GM21390 (cell line): ENCODE data around the gene HSF5.
A peak's percentile ranks its signal among the peaks of the same experiment; 100 is the strongest.

Source experiments
- ATAC-seq: cut with Tn5 transposase; IDR thresholded peaks from one replicate; pipeline ENCODE4 v1.9.1; 2021; ENCODE audit not compliant: unreplicated experiment

Gene HSF5, protein sequence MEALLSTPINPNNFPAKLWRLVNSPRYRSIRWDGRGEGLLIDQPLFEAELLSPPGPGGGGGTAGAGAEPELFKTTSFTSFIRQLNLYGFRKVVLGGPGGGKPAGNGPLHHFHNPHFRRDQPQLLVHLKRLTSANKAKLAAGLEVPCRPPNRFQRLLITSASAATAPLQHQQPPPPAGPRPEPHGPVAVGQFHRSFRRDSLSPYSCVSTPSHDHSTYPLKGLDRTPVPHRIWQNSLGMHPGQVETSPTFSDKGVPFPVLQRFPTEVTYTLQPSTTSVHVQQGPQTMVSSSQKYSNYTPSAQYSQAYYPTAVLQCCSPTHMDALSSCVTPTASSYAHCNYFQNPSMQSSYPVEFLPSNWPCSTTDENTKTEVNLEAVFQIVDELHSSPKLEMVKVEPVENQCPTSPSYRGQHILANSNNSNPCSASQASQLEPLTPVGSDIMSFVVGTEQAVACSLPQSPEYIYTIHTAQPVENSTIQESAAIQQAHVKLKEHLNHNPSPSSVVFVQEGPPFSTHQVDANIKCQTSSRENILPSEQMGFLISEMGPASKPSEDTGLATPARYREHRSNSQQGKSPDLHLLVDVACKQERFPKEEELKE

DNA sequence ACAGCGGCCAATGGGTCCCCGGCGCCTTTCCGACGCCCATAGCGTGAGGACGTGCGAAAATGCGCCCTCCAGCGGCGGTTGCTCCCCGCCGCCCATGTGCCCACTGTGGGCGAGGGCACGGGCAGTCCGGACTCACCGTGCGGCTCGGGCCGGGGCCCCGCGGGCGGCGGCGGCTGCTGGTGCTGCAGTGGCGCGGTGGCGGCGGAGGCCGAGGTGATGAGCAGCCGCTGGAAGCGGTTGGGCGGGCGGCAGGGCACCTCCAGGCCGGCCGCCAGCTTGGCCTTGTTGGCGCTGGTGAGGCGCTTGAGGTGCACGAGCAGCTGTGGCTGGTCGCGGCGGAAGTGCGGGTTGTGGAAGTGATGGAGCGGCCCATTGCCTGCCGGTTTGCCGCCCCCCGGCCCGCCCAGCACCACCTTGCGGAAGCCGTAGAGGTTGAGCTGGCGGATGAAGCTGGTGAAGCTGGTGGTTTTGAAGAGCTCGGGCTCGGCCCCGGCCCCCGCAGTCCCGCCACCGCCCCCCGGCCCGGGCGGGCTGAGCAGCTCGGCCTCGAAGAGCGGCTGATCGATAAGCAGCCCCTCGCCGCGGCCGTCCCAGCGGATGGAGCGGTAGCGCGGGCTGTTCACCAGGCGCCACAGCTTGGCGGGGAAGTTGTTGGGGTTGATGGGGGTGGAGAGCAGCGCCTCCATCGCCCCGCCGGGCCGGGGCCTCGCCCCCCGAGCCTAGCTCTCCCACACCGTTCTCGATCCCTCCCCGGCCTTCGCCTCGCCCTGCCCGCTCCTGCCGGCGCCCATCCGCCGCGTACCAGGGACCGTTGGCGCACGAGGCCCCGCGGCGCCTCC, at the start of gene HSF5:
Gene HSF5 (minus strand): TSS at position 820 of the 839 bp plus-strand sequence. CDS start 134 bp downstream, at position 686.
- no peak for ATAC-seq

DNA sequence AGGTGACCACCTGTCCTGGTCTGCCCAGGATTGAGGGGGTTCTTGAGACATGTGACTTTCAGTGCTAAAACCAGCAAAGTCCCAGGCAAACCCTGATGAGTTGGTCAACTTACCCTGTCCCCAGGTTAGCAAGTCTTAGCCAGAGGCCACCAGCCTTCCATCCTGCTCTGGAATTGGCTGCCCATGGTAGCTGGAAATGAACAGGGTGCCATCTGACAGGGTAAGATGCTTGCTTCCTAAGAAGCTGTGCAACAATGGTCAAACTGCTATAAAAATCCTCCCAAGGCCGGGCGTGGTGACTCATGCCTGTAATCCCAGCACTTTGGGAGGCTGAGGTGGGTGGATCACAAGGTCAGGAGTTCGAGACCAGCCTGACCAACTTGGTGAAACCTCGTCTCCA, 49.1 kb upstream of the HSF5 start:
- no peak for ATAC-seq

DNA sequence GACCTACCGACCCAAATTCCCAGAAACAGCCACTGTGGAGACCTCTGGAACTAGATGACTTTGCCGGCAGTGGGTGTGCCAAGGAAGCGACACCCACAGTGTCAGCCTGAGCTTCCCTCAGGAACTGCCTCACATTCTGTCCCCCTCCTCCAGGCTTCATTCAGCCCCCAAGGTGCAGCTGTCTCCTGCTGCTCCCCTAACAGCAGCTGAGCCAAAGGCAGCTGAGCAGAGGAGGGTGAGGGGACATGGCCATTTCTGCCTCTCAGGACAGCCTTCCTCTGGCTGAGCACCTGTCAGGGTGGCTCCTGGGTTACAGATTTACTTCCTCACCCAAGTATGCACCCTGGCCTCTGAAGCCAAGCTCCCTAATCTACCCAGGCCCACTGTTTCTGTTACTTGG, 48.3 kb upstream of the HSF5 start:
- ATAC-seq, result no peak

DNA sequence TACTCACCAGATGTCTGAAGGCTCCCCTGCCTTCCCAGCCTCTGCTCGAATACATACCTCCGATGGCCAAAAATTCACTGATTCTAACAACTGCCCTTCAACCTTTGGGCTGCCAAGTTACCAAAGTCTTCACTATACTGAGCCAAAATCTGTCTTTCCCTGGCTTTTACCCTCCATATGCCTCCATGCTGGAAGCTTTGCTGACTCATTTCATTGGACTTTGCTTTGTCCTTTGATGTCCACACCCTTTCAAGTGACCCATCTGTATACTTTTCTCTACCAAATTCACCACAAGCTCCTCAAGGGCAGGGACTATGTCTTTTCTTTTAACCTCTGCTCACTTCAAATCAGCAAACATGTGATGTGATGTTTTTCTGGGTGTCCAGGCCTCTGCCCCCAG, 47.2 kb upstream of the HSF5 start:
- no peak for ATAC-seq

DNA sequence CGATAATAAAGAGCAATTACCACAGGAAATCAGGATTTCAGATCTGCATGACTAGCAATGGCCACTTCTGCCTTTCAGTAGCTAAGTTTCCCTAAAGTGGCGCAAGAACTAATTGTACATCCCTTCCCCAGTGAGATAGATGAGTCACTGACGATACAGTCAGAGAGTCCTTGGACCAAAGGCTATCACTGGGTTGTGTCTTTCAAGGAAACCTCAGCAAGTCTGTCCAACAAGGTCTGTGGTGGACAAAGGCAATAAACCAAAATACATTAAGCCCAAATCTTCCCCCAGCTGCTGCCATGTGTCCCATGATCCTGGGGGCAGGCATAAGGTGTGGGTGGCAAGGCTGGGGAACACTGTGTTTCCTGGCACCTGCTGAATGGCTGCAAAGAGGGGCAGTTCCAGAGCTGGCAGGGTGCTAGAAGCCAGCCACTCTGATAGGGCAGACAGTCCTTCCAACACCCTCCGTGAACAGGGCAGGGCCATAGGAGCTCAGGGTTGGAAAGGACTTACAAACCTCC, 46.8 kb upstream of the HSF5 start:
- ATAC-seq, result no peak

DNA sequence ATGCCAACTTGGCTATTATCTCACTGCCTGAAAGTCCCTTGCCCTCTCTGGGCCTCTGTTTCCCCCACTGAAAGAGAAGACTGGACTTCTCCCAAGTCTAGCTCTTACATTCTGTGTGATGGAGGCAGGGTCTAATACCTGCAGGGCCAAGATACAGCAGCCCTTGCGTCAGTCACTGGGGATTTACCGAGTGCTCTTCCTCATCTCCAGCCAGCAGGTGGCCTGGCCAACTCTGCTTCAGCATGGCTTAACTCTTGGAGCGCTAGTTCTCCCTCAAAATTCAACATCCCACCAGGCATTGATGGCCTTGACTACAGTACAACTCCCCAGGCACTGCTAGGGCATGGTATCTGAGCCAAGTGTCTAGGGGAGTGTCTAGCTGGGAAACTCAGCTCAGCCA, 46.1 kb upstream of the HSF5 start:
- ATAC-seq, result no peak

DNA sequence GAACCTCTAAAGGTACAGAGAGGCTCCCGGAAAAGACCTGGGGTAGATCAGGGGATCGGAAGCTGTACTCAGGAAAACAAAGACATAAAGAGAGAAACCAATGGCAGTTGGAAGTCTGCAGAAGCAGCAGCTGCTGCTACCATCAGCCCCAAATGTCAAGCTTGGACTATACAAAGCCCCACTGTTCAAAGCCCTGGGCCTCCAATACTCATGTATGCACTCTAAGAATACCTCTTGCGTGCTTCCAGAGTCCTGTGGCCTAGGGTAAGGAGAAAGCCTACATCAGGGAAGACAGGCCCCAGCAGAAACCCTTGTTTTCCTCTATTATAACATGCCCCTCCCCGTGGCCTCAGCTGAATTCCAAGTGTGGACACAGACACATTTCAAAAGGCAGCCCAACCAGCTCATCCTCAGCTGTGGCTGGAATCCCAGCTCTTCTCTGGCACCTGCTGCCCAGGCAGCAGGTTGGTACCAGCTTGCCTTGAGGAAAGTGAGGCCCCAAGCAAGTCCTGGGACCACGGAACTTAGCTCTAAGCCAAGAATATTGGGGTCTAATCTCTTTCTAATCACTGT, 45.5 kb upstream of the HSF5 start:
- ATAC-seq, result no peak

DNA sequence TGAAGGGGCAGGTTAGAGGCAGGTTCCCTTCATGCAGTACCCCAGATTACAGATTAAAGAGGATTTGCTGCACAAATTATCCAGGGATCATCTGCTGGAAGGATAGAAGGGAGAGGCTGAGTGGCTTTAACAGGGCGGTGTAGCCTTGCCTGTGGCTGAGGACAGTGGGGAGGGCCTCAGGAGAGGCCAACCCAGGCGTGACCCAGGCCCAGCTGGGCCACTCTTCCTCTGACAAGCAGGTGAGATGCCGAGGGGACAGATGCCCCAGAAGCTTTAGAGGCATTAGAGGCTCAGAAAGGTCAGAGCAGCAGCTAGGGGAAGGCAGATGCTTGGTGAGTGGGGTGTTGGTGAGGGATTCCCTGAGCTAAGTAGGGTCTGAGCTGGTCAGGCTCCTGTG, 44.3 kb upstream of the HSF5 start:
- no peak for ATAC-seq

DNA sequence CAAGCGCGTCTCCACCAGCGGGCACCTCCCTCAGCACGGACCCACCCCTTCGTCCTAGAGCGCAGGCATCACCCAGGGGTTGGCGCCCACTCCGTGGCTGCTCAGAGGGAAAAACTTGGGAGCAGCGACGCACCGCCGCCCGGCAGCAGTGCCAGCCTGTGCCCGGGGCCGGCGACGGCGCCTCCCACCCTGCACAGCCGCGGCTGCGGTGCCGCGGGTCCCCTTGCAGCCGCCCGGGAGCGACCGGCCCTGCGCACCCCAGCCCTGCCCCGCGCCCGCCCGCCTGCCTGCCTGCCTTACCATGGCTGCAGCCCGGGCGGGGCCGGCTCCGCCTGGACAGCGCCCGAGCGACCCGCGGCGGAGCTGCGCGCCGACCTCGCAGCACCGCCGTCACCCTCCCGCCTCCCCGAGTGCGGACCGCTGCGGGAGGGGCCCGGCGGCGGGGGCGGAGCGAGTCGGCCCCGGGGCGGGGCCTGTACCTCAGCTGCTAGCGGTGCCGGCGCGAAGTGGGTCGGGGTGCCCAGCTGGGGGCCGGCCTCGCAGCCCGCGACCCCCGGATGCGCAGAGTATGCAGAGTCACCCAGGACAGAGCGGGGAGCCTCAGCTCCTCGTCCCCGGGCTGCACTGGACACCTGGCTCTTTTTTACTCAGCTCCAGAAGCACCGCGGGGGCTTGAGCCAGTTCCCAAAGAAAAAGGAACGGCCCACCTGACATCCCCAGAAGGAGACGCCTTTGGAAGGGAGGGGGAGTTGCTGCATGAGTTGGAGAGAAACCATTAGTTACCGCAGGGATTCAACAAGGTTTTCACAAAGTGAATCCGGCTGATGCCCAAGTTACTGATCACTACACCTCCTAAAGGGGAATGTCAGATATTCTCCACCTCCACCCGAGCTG, 43.7 kb upstream of the HSF5 start:
- peak; percentile 58 for ATAC-seq

DNA sequence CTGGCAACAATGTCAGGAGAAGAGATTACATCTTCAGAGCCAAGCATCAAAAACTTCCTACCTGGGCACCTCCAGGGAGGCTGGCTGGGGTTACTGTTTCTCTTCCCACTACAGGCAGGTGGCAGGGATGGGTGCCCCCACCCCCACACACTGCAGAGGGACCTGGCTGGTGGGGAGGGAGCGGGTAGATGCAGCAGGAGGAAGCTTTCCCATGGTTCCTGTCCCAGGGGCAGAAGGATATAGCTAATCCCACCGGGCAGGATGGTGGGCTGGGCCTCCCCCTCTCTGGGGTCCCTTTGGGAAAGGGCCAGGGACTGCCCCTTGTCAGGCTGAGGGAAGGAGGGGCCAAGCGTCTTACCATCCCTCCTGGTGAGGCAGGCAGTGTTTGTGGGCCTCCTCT, 42.9 kb upstream of the HSF5 start:
- no peak for ATAC-seq

DNA sequence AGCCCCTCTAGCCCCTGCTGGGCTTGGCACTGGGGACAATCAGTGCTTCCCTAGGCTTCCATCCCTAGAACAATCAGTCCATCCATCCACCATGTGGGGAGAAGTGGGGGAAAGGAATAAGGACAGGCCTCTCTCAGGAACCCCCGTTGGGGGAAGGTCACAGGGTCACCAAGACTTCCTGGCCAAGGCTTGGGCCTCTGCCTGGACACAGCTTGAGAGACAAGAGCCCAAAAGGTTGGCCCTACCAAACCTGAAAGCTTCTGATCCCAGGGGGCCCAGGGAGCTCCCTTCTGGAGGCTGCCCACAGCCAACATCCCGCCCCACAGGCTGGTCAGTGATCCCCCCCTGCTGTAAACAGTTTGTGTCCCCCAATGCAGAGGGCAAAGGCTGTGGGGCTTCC, 42.4 kb upstream of the HSF5 start:
- no peak for ATAC-seq

DNA sequence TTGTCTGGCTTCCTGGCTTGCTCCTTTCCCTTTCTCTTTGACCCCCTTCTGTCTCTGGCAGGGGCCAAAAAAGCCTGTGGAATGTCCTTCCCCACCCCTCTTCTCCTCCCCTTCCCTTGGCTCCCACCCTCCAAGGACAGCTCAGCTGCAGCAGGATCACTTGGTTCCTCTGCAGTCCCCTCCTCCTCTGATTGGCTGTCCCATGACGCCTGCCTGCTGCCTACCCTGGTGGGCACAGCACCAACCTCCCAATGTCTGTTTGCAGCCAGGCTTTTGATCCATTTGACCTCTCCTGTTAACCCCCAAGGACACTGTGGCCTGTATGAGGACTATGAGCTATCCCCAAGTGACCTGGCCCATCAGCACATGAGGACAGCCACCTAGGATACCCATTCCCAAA, 41.1 kb upstream of the HSF5 start:
- ATAC-seq, result no peak

DNA sequence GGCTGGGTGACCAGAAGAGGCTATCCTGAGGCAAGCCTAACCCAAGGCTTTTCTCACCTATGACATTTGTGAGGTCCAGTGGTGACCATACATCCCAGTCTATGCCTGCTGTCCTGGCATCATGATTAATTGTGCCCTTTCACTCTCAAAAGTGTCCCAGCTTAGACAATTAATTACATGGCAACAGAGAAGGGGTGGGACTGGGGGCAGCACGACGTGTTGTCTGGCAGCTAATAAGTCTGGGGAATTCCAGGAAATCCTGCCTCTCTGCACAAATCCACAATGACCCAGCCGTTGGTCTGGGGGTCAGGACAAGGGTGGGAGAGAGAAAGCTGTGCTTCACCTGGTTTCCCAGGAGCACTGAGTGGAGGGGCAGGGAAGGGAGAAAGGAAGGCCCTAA, 40.2 kb upstream of the HSF5 start:
- ATAC-seq, result no peak

DNA sequence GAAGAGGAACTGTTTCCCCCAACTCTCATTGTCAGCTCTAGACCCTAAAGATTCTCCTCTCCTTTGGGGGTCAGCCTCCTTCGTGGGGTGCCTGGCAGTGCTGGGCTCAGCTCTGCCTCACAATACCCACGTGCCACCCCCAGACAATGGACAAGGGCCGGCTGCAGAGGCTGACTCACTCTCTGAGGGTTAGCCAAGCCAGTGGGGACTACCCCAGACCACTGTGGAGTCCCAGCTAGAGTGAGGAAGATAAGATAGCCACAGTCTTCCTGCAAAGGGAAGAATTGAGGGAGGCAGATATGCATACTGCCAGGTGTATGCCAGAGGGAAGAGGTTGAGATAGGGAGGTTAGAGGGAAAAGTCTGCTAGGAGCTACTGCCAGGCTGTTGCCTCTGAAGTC, 39.7 kb upstream of the HSF5 start:
- no peak for ATAC-seq

DNA sequence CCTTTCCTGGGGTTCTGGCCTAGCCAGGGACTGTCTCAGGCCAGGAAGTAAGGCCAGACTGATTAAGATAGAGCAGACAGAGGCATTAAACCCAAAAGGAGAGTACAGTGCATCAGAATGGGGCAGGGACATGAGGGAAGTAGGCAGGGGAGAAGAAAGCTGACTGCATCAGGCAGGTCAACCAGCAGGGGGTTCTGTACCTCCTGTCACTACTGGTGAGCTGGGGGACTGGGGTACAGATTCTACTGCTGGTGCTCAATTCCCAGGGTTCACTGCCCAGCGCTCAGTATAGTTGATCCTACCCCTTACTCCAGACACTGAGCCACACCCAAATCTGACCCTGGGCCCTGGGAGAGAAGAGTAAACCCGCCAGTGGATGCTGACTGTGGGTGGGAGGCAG, 39.1 kb upstream of the HSF5 start:
- no peak for ATAC-seq

DNA sequence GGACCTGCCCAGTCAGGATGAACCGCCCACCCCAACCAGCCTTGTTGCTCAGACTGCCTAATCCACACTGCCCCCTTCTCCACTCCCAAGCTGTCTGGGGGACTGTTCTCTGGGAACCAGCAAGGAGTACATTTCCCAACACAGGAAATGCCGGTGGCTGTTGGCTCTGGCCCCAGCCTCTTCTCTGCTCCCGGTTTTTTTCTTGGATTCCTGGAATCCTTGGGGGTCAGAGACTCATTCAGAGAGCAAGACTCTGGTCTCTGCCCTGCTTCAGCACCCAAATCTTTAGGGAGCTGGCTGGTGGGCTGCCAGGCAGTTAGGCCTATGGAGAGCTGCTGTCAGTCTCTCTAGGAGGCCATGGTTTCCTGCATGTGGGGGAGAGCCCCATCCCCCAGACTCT, 37.0 kb upstream of the HSF5 start:
- ATAC-seq, result no peak

DNA sequence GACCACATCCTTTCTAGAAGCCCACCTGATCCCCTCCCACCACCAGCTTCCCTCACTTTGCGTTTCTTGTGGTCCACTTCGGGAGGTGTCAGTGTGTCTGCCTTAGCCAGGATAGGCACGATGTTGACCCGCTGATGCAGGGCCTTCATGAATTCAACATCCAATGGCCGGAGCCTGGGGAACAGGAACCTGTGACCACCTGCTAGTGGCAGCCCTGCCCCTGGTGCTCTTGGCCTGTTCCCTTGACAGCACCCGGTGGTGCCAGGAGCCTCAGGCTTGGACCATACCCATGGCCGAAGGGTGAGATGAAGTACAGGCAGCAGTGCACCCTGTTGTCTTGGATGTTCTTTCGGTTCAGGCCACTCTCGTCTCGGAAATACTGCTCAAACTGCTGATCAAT, 33.5 kb upstream of the HSF5 start:
- no peak for ATAC-seq

DNA sequence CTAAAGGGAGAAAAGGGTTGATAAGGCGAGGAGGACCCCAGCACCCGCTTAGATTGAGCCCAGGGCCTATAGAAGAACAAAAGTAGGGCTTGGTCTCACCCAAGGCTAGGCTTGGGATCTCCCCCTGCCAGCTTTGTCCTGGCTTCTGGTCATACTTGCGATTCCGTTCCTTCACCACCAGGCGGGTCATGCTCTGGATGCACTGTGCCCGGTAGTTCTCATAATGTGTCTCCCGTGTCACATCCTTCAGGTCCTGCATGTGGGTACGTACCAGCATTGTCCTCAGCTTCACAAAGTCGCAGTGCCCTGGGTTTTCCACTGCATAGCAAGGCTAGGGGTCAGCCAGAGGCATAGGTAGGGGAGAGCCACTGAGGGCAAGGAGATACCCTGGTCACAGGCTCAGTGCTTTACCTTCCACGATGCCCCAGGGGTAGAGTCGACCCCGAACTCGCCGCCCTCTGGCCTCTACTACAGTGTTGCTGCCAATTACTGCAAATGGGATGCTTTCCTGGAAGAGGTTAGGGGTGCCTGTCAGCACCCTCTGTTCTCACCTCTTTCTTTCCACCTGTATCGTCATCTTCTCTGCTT, 32.7 kb upstream of the HSF5 start:
- ATAC-seq, result no peak

DNA sequence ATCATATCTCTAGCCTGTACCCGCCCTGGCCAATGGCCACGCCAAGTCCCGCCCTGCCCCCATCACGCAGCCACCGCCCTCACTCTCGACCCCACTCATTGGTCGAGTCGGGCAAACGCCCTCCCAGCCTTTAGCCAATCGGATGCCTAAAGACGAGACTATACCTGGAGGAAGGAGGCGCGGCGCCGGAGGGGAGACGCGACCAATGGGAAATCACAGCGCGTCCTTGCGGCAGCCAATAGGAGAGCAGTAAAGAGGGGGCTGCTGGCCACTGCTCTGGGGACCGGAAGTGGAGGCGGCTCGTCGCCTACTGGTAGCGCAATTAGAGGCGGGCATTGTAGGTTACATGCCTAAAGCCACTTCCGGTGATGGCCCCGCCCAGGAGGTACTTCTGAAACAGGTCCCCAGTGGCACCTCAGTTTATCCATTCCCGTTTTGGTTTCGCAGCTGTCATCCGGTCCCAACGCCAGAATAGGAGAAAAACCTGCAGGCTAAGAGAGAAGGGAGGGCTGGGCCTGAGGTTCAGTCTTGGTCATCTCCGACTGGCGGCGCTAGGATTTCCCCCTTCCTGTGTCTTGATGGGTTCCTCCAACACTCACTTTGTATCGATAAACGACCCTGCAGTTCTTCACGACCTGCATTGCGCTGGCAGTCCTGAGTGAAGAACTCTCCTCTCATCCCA, 29.9 kb upstream of the HSF5 start:
- peak; percentile 84 for ATAC-seq
